ENCODE measurements around the gene TTN.

GRCh38 chr2:178722296-178722695, 84.9 kb downstream of the TTN start:
- TF ChIP-seq CTCF (conservative IDR thresholded peaks at IDR 0.05 in 1 of 2, IDR thresholded peaks at IDR 0.05 in 1 of 2; ENCODE audit: low read depth in 1 of 2, low read length in 2 of 2) (no peak), EZH2 (IDR thresholded peaks at IDR 0.05; ENCODE audit: low read length, missing control alignments) (no peak)

All from fibroblast of lung (primary cell).